GM19240 (cell line): Measurements from ENCODE around the gene USP40.

Experiments
- DNase-seq: peaks from one replicate; pipeline ENCODE4 v3.0.0; 2011; ENCODE audit warnings: low spot score; ENCODE audit not compliant: insufficient read length

Gene USP40

DNA sequence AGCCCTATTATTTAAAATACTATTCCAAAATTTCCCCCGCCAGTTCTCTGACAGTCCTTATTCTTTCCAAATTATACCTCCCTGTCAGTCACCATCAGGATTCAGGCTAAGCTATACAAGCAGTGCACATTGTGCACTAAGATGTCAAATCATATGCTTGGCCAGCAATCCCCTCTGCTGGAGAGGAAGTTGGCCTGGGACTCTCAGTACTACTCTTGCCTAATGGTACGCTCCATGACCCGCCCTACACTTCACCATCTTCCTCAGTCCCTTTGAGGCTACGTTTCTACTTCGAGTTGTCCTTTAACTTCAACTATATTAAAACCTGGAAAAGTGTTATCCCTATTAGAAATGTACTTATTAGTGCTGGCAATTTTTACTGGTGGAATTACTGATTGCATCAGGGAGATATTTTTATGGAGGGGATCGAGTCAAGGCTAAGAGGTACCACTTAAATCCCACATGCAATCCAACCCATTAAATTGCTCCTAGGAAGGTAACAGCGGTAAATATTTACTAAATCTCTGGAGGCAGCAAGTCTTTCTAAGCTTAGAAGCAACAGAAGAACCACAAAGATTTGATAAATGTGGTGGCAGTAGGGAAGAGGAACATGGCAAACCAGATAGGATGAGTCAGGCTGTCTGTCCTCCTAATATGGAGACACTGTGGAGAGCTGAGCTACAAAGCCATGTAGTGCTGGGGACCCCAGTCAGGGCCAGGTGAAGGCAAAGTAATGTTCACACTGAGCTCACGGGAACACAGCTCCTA is 2.7 kb downstream of the USP40 start:
- DNase-seq, result no peak

DNA sequence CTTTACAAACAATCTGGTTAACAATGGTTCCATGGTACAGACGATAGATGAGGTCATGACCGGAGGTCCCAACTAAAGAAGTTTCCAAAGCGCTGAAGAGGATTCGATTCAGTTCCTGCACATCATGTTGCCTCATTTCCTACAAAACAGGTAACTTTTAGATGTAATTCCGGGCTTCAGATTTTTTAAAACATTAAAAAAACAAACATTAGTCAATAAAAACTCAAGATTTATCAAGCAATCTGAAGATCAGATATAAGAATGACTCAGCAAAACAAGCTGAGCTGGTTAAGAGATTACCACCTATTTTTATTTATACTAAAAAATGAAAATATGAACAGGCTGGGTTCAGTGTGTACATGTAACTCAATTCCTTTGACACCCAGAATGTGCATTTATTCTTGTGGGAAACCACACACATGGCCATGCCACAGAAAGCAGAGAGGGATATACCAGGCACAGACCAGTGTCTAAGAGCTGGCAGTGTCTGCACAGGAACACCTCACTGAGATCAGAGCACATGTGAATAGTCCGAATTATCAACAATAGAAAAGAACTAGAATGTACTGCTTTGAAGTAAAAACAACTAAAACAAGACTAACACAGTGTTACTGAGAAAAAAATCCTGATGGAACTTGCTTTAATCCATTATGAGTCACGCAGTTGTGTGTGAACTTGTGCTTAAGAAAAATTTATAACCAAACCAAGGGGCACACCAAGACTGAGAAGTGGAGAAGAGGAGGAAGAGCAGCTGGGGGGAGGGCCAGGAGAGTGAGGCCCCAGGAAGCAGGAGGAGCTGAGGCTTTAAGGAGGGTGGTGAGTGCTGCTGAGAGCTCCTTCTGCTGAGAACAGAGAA is 9.5 kb downstream of the USP40 start:
- DNase-seq, result no peak

DNA sequence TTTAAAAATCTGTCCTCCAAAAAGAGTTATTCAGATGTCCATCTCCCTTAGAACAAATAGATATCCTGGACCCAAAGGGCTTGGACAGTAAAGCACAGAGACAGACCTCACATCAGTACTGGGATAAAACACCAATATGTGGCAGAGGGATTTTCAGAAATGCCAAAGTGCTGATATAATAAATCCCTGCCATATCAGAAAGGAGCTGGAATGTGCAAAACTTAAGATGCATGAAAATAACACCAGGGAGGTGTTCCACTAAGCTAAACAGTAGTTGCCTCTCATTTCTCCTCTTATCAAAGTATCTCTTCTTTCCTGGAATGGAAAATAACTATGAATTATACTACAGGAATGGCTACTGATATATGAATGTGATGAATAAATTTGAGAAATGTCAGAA is 13.2 kb downstream of the USP40 start:
- DNase-seq, result no peak

DNA sequence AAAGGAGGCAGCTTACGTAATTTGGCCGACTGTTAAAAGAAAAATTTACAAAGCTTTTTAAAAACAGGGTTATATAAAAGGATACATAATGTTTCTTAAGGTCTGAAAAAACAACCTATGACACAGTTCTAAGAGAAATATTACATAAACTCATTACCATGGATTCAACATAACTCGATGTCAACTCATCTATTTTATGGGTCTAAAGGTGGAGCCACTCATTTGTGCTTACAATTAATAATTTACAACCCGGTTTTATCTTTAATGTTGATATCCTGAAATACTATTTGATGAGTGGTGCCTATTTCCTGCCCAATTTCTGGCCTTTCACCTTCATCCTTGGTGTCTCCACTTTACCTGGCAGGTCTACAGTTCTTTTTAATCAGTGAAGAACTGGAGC is 15.1 kb downstream of the USP40 start:
- no peak for DNase-seq

DNA sequence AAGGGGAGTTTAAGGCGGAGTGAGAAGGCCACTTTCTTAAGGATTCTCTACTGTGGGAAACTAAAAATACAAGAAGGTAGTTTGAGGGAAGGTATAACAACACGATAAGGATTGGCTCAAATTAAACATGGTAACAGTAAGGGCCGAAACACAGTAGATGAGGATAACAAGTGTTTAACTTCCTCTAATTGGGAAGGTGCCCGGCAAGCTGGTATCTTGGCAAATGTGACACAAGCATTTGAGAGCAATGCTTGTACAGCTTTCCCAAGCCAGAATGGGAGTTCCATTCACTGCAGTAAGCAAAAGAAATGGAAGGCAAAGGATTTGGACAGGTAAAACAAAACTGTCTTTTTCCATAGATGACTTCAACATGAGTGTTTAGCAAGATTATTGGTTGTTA is 19.8 kb downstream of the USP40 start:
- no peak for DNase-seq

DNA sequence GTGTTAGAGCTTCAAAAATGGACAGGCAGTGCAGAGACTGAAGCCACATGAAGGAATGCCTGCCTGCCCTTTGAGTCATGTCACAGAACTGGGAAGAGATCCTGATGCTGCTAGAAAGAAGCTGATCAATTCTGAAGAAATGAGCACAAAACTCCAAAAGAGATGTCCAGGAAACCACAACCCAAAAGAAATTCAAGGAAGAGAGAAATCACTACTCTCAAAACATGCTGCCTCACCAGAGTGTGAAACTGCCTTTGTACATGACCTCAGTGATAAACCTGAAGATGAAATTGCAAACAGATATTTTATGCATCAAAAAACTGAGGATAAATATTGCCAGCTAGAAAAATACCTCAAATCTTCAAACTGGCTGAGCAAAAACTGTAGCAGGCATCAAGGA is 20.5 kb downstream of the USP40 start:
- DNase-seq, result no peak

- DNase-seq, result no peak
Measured at GRCh38 chr2:233544200-233544610, 22.4 kb downstream of the USP40 start.

GRCh38 chr2:233542507-233542906 is 24.1 kb downstream of the USP40 start:
- DNase-seq, result no peak

DNA sequence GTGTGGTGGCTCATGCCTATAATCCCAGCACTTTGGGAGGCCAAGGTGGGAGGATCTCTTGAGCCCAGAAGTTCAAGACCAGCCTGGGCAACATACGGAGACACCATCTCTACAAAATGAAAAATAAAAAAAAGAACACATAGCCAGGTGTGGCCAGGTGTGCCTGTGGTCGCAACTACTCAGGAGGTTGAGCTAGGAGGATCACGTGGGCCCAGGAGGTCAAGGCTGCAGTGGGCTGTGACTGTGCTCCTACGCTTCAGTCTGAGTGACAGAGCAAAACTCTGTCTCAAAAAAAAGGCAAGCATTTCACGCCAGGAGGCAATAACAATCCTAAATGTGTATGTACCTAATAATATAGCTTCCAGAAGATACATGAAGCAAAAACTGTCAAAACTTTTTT is 27.8 kb downstream of the USP40 start:
- no peak for DNase-seq

GRCh38 chr2:233535271-233535670 is 31.3 kb downstream of the USP40 start:
- DNase-seq, result no peak

DNA sequence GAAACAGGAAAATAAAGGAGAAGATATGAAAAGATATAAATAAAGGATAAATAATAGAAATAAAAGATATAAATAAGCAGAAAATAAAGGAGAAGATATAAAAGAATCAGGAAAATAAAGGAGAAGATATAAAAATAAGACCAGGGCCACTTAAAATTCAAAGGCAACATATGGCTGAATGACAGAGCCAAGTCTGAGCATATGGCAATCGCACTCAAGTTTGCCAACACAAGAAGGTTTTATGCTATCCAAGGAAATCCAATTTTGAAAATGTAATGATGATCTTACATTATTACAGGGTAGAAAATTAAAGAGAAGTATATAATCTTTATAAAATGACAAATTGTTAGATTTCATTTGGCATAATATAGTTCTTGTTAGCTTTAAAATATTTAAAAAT is 33.6 kb downstream of the USP40 start:
- no peak for DNase-seq

DNA sequence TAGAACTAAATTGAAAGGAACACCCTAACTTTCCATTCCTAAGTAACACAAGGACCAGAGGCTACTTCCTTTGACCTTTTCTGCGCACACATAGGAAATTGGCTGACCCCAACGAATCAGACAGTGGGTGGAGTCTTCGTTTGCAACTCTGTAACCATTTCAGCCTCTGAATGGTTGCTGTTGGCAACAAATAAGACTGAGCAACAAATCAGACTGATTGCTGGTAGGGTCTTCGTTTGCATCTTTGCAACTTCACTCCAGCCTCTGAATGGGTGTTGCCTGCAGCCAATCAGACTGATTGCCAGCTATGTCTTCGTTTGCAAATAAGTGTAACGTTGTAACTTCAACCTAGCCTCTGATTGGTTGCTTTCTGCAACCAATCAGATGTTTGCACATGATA is 34.6 kb downstream of the USP40 start:
- no peak for DNase-seq

GRCh38 chr2:233530381-233530780 is 36.2 kb downstream of the USP40 start:
- no peak for DNase-seq

DNA sequence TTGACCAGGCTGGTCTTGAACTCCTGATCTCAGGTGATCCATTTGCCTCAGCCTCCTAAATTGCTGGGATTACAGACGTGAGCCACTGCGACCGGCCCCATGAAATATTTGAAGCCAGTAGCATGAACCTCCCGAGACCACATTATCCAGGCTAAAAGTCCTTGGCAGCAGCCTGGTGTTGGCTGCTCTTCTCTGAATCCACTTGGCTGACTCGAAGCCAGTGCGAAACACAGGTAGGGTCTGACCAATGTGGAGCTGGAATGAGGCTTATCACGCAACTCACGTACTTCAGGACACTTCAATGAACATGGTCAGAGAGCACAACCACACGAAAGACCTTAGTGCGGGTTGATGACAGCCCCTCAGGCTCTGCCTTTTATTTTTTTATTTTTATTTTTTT is 38.4 kb downstream of the USP40 start:
- no peak for DNase-seq

- no peak for DNase-seq
Measured at GRCh38 chr2:233525791-233526190, 40.8 kb downstream of the USP40 start.

DNA sequence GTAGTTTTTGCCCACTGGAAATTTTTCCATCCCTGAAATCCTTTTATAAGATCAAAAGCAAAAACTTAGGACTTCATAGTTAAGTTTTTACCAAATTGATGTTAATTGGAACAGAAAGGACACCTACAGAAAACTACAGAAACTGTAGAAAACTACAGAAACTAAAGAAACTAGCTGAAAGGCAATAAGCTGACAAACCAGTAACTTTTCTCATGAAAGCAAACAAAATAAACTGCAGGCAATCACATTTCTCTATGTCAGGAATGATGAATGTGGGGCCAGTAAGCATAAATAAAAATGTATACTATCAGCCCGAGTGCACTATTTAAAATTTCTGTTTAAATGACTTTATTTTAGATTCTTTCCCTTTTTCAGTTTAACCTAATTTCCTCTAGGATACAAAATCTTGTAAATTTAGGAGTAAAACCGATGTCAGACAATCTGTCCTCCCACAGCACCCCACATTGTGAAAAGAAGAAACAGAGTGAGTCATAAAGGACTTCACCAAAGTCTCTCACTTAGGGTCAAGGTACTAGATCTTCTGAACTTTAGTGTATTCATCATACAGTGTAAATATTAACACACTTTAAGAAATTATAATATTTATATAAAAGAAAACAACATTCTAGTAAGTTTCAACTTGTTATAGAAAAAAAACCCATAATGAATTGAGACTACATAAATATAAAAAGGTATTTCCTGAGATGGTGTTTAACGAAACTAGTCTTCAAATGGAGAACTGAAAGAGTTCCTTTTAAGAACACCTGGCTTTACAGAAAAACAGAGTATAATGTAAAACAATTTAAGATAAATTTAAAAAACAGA is 46.6 kb downstream of the USP40 start:
- no peak for DNase-seq

DNA sequence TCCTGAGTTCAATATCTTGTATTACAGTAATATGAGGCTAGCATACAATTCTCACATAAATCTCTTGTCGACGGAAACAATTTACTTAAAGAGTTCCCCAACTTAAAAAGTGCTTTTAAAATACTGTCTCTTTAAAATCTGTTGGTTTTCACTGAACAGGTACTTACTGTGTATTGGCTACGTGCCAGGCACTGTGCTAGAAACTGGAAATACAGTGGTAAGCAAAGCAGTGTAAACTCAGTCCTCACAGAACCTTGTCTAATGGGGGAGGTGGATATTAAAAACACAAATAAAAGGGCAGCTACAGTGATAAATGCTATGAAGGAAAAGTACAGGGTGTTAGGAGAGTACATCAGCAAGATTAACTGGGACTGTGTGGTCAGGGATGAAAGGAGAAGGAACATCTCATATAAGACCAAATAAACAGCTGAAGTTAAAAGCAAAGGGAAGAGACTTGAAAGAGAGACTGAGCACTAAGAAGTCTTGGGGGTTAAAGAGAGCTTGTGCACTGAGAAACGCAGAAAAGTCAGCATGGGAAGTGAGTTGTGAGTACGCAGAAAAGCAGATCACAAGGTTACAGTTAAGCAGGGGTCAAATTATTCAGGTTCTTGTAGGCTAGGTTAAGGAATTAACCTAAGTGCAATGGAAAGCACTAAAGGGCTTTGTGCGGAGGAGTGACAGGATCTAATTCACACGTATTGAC is 52.5 kb downstream of the USP40 start:
- no peak for DNase-seq

- DNase-seq, result no peak
Measured at GRCh38 chr2:233503947-233504637, 62.5 kb downstream of the USP40 start.

DNA sequence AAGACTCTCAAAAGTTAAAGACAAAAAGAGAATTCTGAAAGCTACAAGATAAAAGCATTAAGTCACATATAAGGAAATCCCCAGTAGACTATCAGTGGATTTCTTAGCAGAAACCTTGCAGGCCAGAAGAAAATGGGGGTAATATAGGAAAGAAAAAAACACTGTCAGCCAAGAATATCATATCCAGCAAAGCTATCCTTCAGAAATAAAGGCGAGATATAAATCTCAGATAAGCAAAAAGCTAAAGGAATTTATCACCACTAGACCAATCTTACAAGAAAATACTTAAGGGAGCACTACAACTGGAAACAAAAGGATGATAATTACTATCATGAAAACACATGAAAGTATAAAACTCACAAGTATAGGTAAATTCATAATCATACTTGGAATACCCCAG is 63.1 kb downstream of the USP40 start:
- DNase-seq, result no peak

DNA sequence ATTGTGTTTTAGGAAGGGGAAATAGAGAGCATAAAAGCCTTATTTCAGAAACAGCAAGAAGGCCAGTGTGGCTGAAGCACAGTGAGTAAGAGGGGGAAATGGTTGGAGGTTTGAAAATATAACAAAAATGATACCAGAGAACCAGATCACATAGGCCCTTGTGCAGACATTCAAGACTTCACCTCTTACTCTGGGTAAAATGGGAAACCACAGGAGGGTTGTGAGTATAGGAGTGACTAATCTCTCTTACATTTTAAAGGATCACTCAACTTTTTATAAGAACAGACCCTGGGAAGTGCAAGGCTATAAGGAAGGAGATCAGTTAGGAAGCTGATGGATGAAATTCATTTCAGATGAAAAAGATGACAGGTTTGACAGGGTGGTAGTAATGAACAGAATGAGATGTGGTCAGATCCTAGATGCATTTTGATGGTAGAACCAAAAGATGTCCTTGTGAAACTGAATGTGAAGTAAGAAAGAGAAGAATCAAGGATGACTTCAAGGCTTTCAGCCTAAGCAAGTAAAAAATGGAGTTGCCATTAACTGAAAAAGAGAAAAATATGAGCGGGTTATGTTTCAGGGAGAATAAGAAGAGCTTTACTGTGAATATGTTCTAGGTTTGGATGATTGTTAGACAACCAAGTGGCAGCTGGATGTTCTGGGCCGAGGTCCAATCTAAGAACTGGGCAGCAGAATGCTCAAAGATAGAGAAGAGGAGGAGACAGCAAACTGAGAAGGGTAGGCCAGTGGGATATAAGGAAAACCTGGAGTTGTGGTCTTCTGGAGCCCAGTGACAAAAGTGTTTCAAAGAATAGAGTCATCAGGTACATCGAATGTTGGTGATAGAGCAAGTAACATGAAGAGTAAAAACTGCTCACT is 65.1 kb downstream of the USP40 start:
- DNase-seq, result no peak
